ENCODE results near the gene LAGE3.

The LAGE3 gene

GRCh38 chrX:154431341-154431740, 47.7 kb downstream of the LAGE3 start:
- no peak for DNase-seq

DNA sequence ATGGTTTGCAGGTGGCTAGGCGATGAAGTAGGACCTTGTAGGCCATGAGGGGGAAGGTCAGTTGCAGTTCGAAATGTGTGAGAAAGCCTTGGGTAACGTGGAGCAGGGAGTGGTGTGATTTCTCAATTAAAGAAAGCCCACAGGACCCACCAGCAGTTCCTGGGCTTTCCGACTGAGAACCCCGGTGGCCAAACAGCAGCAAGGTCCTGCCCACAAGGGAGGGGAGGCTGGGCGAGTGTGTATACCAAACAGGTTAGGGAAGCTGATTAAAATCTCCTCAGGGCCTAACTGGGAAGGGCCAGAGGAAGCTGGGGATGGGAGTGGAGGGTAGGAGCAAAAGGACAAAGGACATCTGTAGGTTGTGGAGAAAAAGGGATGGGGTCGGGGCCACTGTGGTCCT, 48.2 kb downstream of the LAGE3 start:
- no peak for DNase-seq

- no peak for DNase-seq
Measured at GRCh38 chrX:154430479-154430878, 48.6 kb downstream of the LAGE3 start.

DNA sequence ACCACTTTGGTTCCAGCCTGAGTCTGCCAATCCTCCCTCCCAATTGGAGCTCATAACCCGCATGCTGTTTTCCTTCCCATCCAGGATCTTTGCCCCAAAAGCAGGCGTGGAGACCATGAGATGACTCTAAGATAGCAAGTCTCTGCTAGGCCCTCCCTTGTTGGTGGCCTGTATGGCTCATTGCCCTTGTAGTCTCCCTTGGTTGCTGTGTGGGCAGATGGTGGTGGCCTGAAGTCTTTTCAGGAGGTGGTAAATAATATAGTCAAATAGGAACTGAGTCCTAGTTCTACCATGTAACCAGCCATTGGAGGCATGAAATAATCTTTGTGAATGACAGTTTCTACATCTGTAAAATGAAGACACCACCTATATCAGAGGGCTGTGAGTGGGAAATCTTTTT, 49.4 kb downstream of the LAGE3 start:
- no peak for DNase-seq

GRCh38 chrX:154428176-154429171, 50.6 kb downstream of the LAGE3 start, which contains the start of gene ATP6AP1:
ATP6AP1 (plus strand) TSS chrX:154428677; CDS start chrX:154428693, 16 bp downstream.
- DNase-seq = peak; percentile 80 to 88

Measured in hippocampal formation (tissue), 2 donors.